Trophoblast cell (in vitro differentiated cells and primary cell): Measurements from ENCODE around the gene ROBO1.

Experiments
- DNase-seq, 2 donors: peaks; one replicate each; pipeline ENCODE4 v3.0.0-alpha.2; 2016
- H2AFZ ChIP-seq: 2 replicates; pipeline ENCODE4 v1.6.1; 2013; ENCODE audit warnings: low read length, moderate library complexity, mild to moderate bottlenecking; ENCODE audit not compliant: insufficient read depth, poor library complexity
- H2AK5ac ChIP-seq: 2 replicates; pipeline ENCODE4 v1.6.1; 2013; ENCODE audit warnings: mild to moderate bottlenecking, low read length
- H2BK120ac ChIP-seq: 2 replicates; pipeline ENCODE4 v1.6.1; 2013; ENCODE audit warnings: low read length, mild to moderate bottlenecking, moderate library complexity; ENCODE audit not compliant: insufficient read depth, poor library complexity
- H2BK12ac ChIP-seq: 2 replicates; pipeline ENCODE4 v1.6.1; 2013; ENCODE audit warnings: mild to moderate bottlenecking, low read length, moderate library complexity
- H2BK5ac ChIP-seq: 2 replicates; pipeline ENCODE4 v1.6.1; 2013; ENCODE audit warnings: low read length, low read depth, moderate library complexity, mild to moderate bottlenecking; ENCODE audit not compliant: poor library complexity
- H3K14ac ChIP-seq: 2 replicates; pipeline ENCODE4 v1.6.1; 2013; ENCODE audit warnings: mild to moderate bottlenecking, low read length
- H3K18ac ChIP-seq: 2 replicates; pipeline ENCODE4 v1.6.1; 2013; ENCODE audit warnings: mild to moderate bottlenecking, low read length
- H3K23ac ChIP-seq: 2 replicates; pipeline ENCODE4 v1.6.1; 2013; ENCODE audit warnings: low read length
- H3K27ac ChIP-seq: 2 replicates; pipeline ENCODE4 v1.5.1; 2013; ENCODE audit warnings: low read depth, mild to moderate bottlenecking, inconsistent platforms, low read length, moderate library complexity
- H3K27me3 ChIP-seq: 2 replicates; pipeline ENCODE4 v1.6.1; 2013; ENCODE audit warnings: inconsistent platforms, mild to moderate bottlenecking, low read length, moderate library complexity; ENCODE audit not compliant: insufficient read depth
- H3K36me3 ChIP-seq, 2 experiments: 1 replicate in 1 of 2; 2 replicates in 1 of 2; pipeline ENCODE4 v1.6.1; 2013; ENCODE audit warnings: low read length in 2 of 2, mild to moderate bottlenecking in 2 of 2, moderate library complexity in 1 of 2; ENCODE audit not compliant: insufficient read depth in 2 of 2, control insufficient read depth in 1 of 2
- H3K4ac ChIP-seq: 2 replicates; pipeline ENCODE4 v1.6.1; 2013; ENCODE audit warnings: low read depth, mild to moderate bottlenecking, low read length, moderate library complexity
- H3K4me1 ChIP-seq, 2 experiments: 1 replicate in 1 of 2; 2 replicates in 1 of 2; pipeline ENCODE4 v1.6.1; 2013; ENCODE audit warnings: low read length in 2 of 2, mild to moderate bottlenecking in 2 of 2, moderate library complexity in 1 of 2; ENCODE audit not compliant: insufficient read depth in 2 of 2, control insufficient read depth in 1 of 2
- H3K4me2 ChIP-seq: 2 replicates; pipeline ENCODE4 v1.6.1; 2013; ENCODE audit warnings: inconsistent platforms, mild to moderate bottlenecking, low read length, moderate library complexity
- H3K4me3 ChIP-seq: 2 replicates; pipeline ENCODE4 v1.5.1; 2013; ENCODE audit warnings: mild to moderate bottlenecking, low read depth, low read length, inconsistent platforms
- H3K79me1 ChIP-seq: one replicate; pipeline ENCODE4 v1.6.1; 2013; ENCODE audit warnings: low read length
- H3K79me2 ChIP-seq: 2 replicates; pipeline ENCODE4 v1.6.1; 2013; ENCODE audit warnings: low read length, mild to moderate bottlenecking; ENCODE audit not compliant: control insufficient read depth, insufficient read depth, poor library complexity
- H3K9ac ChIP-seq: 2 replicates; pipeline ENCODE4 v1.6.1; 2013; ENCODE audit warnings: mild to moderate bottlenecking, low read length
- H3K9me3 ChIP-seq: 2 replicates; pipeline ENCODE4 v1.6.1; 2013; ENCODE audit warnings: low read depth, mild to moderate bottlenecking, control low read depth, inconsistent platforms, low read length; ENCODE audit not compliant: insufficient read depth
- H4K12ac ChIP-seq: 2 replicates; pipeline ENCODE4 v1.6.1; 2013; ENCODE audit warnings: low read depth, mild to moderate bottlenecking, low read length, moderate library complexity
- H4K8ac ChIP-seq: 2 replicates; pipeline ENCODE4 v1.6.1; 2013; ENCODE audit warnings: low read depth, mild to moderate bottlenecking, low read length, moderate library complexity
- H4K91ac ChIP-seq: one replicate; pipeline ENCODE4 v1.6.1; 2013; ENCODE audit warnings: low read depth, mild to moderate bottlenecking, low read length, moderate library complexity
- WGBS: extraction: QIAGEN DNeasy Blood & Tissue Kit; methylation state at CpG from one replicate; pipeline ENCODE4 v1.1.7; 2013; ENCODE audit warnings: missing lambda C conversion rate; ENCODE audit not compliant: insufficient read length, insufficient coverage; ENCODE audit errors: extremely low coverage; 5-methylcytosine and 5-hydroxymethylcytosine counted together

ROBO1 gene

GRCh38 chr3:79653266-79653830 lies 114.5 kb downstream of the ROBO1 start:
- H3K4me3 ChIP-seq: no peak overlapping the region
- no peak overlapping the region for H3K18ac ChIP-seq
- H3K79me2 ChIP-seq: no peaks in the 10 kb centered on the region
- no peak overlapping the region for H2AFZ ChIP-seq
- H3K36me3 ChIP-seq: no peaks in the 10 kb centered on the region
- no CpG with 5 or more reads among the region's 4 CpGs for WGBS
- DNase-seq: no peak
- H4K8ac ChIP-seq: no peak overlapping the region
- H3K27ac ChIP-seq: no peak overlapping the region
- H3K9ac ChIP-seq: no peak overlapping the region
- H3K23ac ChIP-seq: no peak overlapping the region
- H3K4ac ChIP-seq: no peak overlapping the region
- no peak overlapping the region for H4K91ac ChIP-seq
- H3K4me2 ChIP-seq: no peak overlapping the region
- no peak overlapping the region for H4K12ac ChIP-seq
- no peaks in the 10 kb centered on the region for H3K9me3 ChIP-seq
- no peak overlapping the region for H2BK5ac ChIP-seq
- H3K4me1 ChIP-seq: no peaks in the 10 kb centered on the region
- no peak overlapping the region for H2BK12ac ChIP-seq
- no peaks in the 10 kb centered on the region for H3K27me3 ChIP-seq
- no peaks in the 10 kb centered on the region for H3K79me1 ChIP-seq
- H2AK5ac ChIP-seq: no peak overlapping the region
- H3K14ac ChIP-seq: no peak overlapping the region
- H2BK120ac ChIP-seq: no peak overlapping the region

DNA sequence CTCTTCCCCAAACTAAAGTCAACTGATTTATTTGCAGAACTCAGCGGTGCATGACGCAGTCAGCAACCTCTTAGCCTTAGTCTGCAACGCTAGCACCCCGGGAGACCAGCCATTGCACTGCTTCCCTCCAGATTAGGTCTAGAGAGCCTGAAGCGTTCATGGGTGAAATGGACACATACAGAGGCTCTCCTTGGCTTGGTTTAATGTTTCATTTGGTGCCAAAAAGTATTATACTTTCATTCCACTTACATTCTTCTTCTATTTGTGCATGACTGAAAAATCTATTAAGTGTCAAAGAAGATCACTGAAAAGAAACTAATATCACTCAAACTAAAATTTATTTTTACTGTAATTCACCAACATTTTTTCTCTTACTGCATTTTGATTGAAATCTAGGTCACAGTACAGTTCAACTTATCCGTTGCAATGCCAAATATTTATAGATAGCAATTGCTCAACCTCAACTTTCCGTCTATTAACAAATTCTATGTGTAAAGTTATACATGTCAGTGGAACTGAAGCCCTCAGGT lies 116.2 kb downstream of the ROBO1 start:
- no CpG with 5 or more reads among the region's 7 CpGs for WGBS
- DNase-seq: peak in 1 of 2 donors; percentile 7
- no peaks in the 10 kb centered on the region for H3K9me3 ChIP-seq
- no peak overlapping the region for H3K23ac ChIP-seq
- no peak overlapping the region for H2AK5ac ChIP-seq
- H3K4me3 ChIP-seq: no peak overlapping the region
- H2BK5ac ChIP-seq: no peak overlapping the region
- no peak overlapping the region for H3K4ac ChIP-seq
- no peaks in the 10 kb centered on the region for H3K36me3 ChIP-seq
- no peak overlapping the region for H3K18ac ChIP-seq
- H2BK12ac ChIP-seq: no peak overlapping the region
- H3K4me1 ChIP-seq: no peaks in the 10 kb centered on the region
- no peaks in the 10 kb centered on the region for H3K79me2 ChIP-seq
- H3K27me3 ChIP-seq: no peaks in the 10 kb centered on the region
- no peak overlapping the region for H2AFZ ChIP-seq
- H3K14ac ChIP-seq: no peak overlapping the region
- no peak overlapping the region for H2BK120ac ChIP-seq
- H3K79me1 ChIP-seq: no peaks in the 10 kb centered on the region
- no peak overlapping the region for H4K12ac ChIP-seq
- H3K9ac ChIP-seq: no peak overlapping the region
- H4K91ac ChIP-seq: no peak overlapping the region
- H3K4me2 ChIP-seq: no peak overlapping the region
- H3K27ac ChIP-seq: no peak overlapping the region
- H4K8ac ChIP-seq: no peak overlapping the region

DNA sequence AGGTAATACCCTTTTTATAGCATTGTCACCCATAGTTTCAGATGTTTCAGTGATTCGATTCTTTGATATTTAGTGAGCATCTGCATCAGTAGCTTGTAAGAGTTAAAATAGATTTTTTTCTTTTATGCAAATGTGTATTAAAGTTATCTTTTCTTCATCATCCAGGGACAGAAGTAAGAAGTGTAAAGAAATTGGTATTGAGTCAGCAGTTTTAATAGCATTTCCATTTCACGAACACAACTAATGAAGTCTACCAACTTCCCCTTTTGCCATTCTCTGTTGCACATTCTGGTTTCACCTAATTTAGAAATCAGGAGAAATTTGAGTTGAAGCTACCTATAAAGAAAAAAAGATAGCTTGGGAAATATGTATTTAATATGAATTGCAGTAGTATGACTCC lies 127.9 kb downstream of the ROBO1 start:
- Histone ChIP-seq H2BK120ac (no peak overlapping the region), H3K14ac (no peak overlapping the region), H3K79me2 (no peaks in the 10 kb centered on the region), H3K18ac (no peak overlapping the region), H4K8ac (no peak overlapping the region), H3K79me1 (no peaks in the 10 kb centered on the region), H4K12ac (no peak overlapping the region), H2BK5ac (no peak overlapping the region), H3K4me3 (no peak overlapping the region), H3K4ac (no peak overlapping the region), H3K9me3 (no peaks in the 10 kb centered on the region), H2AK5ac (no peak overlapping the region), H3K4me2 (no peak overlapping the region), H4K91ac (no peak overlapping the region), H3K36me3 (no peaks in the 10 kb centered on the region), H3K4me1 (no peaks in the 10 kb centered on the region), H3K9ac (no peak overlapping the region), H3K27ac (no peak overlapping the region), H2BK12ac (no peak overlapping the region), H3K23ac (no peak overlapping the region), H3K27me3 (no peaks in the 10 kb centered on the region), H2AFZ (no peak overlapping the region)
- DNase-seq: no peak
- no CpG with 5 or more reads among the region's 2 CpGs for WGBS

- H3K4ac ChIP-seq: no peak overlapping the region
- no peak overlapping the region for H3K4me2 ChIP-seq
- no CpG with 5 or more reads among the region's 4 CpGs for whole genome bisulfite sequencing
- H2BK120ac ChIP-seq: no peak overlapping the region
- H3K27me3 ChIP-seq: no peaks in the 10 kb centered on the region
- no peak overlapping the region for H3K9ac ChIP-seq
- H3K4me1 ChIP-seq: no peaks in the 10 kb centered on the region
- H4K8ac ChIP-seq: no peak overlapping the region
- H3K27ac ChIP-seq: no peak overlapping the region
- DNase-seq: no peak
- no peak overlapping the region for H4K91ac ChIP-seq
- no peak overlapping the region for H3K14ac ChIP-seq
- H3K18ac ChIP-seq: no peak overlapping the region
- no peaks in the 10 kb centered on the region for H3K9me3 ChIP-seq
- no peak overlapping the region for H2BK12ac ChIP-seq
- H2AK5ac ChIP-seq: no peak overlapping the region
- no peaks in the 10 kb centered on the region for H3K79me2 ChIP-seq
- no peak overlapping the region for H4K12ac ChIP-seq
- H3K36me3 ChIP-seq: no peaks in the 10 kb centered on the region
- H3K23ac ChIP-seq: no peak overlapping the region
- H3K79me1 ChIP-seq: no peaks in the 10 kb centered on the region
- no peak overlapping the region for H3K4me3 ChIP-seq
- no peak overlapping the region for H2BK5ac ChIP-seq
- H2AFZ ChIP-seq: no peak overlapping the region
Measured at GRCh38 chr3:79636372-79636771, 131.4 kb downstream of the ROBO1 start.
